Transverse colon (tissue), 4 donors: Measurements from ENCODE around the gene PPP1R10. TPM values are rescaled to one million over a fixed set of nuclear protein-coding genes. Genes with fewer than 3 reads are reported as not detected.

Source experiments
- DNase-seq: peaks from one replicate; pipeline ENCODE4 v3.0.0-alpha.2; 2019
- H3K27ac ChIP-seq, 4 donors: fragments of 200-600 bp; sonication (generic); 2 replicates each; pipeline ENCODE4 v1.5.1; 2016 to 2018; ENCODE audit warnings: inconsistent platforms in 4 of 4
- H3K27me3 ChIP-seq: fragments of 200-600 bp; sonication (generic); 2 replicates; pipeline ENCODE4 v1.5.1; 2017; ENCODE audit warnings: inconsistent platforms
- H3K36me3 ChIP-seq, 4 donors: fragments of 200-600 bp; sonication (generic); 2 replicates each; pipeline ENCODE4 v1.5.1; 2017 to 2019; ENCODE audit warnings: inconsistent platforms in 4 of 4
- H3K4me1 ChIP-seq, 4 donors: fragments of 200-600 bp; sonication (generic); 2 replicates each; pipeline ENCODE4 v1.5.1; 2017 to 2020; ENCODE audit warnings: inconsistent platforms in 4 of 4
- H3K4me3 ChIP-seq, 4 donors: fragments of 200-600 bp; sonication (generic); 1 replicate in 1 of 4; 2 replicates in 3 of 4; pipeline versions ENCODE4 v1.5.1 to v1.6.1; 2017 to 2019; ENCODE audit warnings: inconsistent platforms in 4 of 4
- H3K9me3 ChIP-seq, 2 donors: fragments of 200-600 bp; sonication (generic); 2 replicates each; pipeline ENCODE4 v1.5.1; 2017 to 2019; ENCODE audit warnings: inconsistent platforms in 2 of 2
- EP300 ChIP-seq: sonication (generic); formaldehyde crosslinking; IDR thresholded peaks from one replicate; pipeline ENCODE4 v1.6.1; 2017; ENCODE audit warnings: antibody characterized with exemption, low read depth
- POLR2A ChIP-seq: fragments of 450-650 bp; IDR thresholded peaks from one replicate; pipeline ENCODE4 v1.6.1; 2016; ENCODE audit warnings: antibody characterized with exemption, mild to moderate bottlenecking, moderate library complexity
- POLR2AphosphoS5 ChIP-seq, 3 donors: sonication (generic); formaldehyde crosslinking; IDR thresholded peaks; one replicate each; pipeline ENCODE4 v1.6.1; 2016; ENCODE audit warnings: antibody characterized with exemption in 3 of 3
- WGBS, 2 donors: methylation state at CpG; one replicate each; pipeline ENCODE4 v1.1.5; 2018; ENCODE audit warnings: low coverage in 1 of 2; 5-methylcytosine and 5-hydroxymethylcytosine counted together
- in situ Hi-C, 4 donors: fragments of 200-750 bp; cut with MboI; loops; one replicate each; pipeline versions ENCODE4 v1.15.0 to v1.15.1; 2017; ENCODE audit warnings: low sequenced_read_pairs in 3 of 4, low pct_ligation_motif_present in 1 of 4, low pct_unique_long_range_greater_than_20kb in 1 of 4
- intact Hi-C: fragments of 100-400 bp; cut with DNase I; formaldehyde crosslinking; loops from one replicate; pipeline ENCODE4 v1.15.1; 2023; ENCODE audit warnings: low total_unique reads
- total RNA-seq, 4 donors: library from RNA; depleted of rRNA; stranded (reverse); fragments of >200 nt; gene quantifications; one replicate each; pipeline ENCODE4 v1.1.0, GENCODE V29; 2016
- TF ChIP-seq, protein P1 (sequence below), 5 experiments: fragments of 200-600 bp in 3 of 5; fragments of 450-650 bp in 2 of 5; sonication (generic) in 3 of 5; IDR thresholded peaks; 1 replicate in 2 of 5; 2 replicates in 3 of 5; pipeline ENCODE4 v1.5.1; 2016 to 2017; ENCODE audit warnings: antibody characterized with exemption in 5 of 5, inconsistent platforms in 3 of 5, mild to moderate bottlenecking in 2 of 5, moderate library complexity in 1 of 5

The PPP1R10 gene
- total RNA-seq, 4 donors from 2014 or later = 35.5 to 62.5 (median 53.8) TPM

GRCh38 chr6:30647242-30648116, 30.4 kb upstream of the PPP1R10 start:
- Histone ChIP-seq H3K36me3 (peaks cover 0 to 15% (median 5%) of the 10 kb centered on the region in 4 donors), H3K4me1 (peaks cover 13 to 38% (median 25%) of the 10 kb centered on the region in 4 donors), H3K9me3 (no peaks in the 10 kb centered on the region), H3K4me3 (peak overlapping the region; percentile 56 to 93 (median 82)), H3K27me3 (no peaks in the 10 kb centered on the region), H3K27ac (peak overlapping the region; percentile 93 to 98 (median 97))
- peak; percentile 71 for TF ChIP-seq POLR2A
- TF ChIP-seq, protein P1, sequence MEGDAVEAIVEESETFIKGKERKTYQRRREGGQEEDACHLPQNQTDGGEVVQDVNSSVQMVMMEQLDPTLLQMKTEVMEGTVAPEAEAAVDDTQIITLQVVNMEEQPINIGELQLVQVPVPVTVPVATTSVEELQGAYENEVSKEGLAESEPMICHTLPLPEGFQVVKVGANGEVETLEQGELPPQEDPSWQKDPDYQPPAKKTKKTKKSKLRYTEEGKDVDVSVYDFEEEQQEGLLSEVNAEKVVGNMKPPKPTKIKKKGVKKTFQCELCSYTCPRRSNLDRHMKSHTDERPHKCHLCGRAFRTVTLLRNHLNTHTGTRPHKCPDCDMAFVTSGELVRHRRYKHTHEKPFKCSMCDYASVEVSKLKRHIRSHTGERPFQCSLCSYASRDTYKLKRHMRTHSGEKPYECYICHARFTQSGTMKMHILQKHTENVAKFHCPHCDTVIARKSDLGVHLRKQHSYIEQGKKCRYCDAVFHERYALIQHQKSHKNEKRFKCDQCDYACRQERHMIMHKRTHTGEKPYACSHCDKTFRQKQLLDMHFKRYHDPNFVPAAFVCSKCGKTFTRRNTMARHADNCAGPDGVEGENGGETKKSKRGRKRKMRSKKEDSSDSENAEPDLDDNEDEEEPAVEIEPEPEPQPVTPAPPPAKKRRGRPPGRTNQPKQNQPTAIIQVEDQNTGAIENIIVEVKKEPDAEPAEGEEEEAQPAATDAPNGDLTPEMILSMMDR (IDR thresholded peaks at IDR 0.05) = no peak
- TF ChIP-seq POLR2AphosphoS5 (IDR thresholded peaks at IDR 0.05) = peak in 2 of 3 donors; percentile 64 to 73
- in situ Hi-C loops = no loop called here
- 0% methylated on average over 3 to 40 of the region's 78 CpGs for WGBS, 2 donors
- DNase-seq = peak; percentile 81
- intact Hi-C loops = no loop called here

DNA sequence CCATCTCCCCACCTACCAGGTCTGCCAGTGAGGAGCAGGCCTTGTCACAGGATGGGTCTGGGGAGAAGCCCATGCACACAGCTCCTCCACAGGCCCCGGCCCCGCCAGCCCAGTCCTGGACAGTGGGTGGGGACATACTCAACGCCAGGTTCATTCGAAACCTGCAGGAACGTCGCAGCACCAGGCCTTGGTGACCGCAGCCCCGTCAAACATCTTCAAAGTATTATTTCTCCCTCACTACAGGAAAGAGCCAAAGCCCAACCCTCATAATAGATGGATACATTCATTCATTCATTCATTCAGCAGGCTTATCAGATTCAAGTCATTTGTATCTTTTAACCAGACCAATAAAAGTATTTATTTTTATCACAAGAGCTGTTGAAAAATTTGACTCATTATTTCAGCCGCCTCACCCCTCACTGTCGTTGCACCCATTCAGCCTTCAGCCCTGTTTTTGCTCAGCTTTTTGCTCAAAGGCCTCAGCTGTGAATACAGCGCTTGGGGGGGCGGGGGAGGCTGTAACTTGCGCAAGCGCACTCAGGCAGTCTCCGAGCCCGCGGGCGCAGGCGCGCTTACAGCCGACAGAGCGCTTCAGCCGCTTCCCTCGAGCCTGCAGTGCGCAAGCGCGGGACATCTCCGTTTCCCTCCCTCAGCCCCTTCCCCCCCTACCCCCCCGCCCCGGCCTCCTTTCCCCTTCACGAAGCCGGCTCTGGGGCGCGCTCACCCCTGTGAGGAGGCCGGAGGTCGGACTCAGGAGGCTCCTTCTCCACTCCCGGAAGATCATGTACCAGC, 29.6 kb upstream of the PPP1R10 start, which contains the start of gene C6orf136:
C6orf136 (plus strand) TSS at position 684 of the 792 bp plus-strand sequence; CDS start at position 783, 99 bp downstream.
- in situ Hi-C loops (no loop called here), intact Hi-C loops (no loop called here)
- H3K4me1 ChIP-seq = peaks cover 13 to 38% (median 25%) of the 10 kb centered on the region in 4 donors
- peak; percentile 96 for DNase-seq
- TF ChIP-seq, protein P1 (IDR thresholded peaks at IDR 0.05) = no peak
- no peak for TF ChIP-seq EP300
- no peak for TF ChIP-seq POLR2A
- no peak for TF ChIP-seq POLR2AphosphoS5 (IDR thresholded peaks at IDR 0.05)
- H3K4me3 ChIP-seq = peak within 1 kb of the TSS; percentile 56 to 93 (median 82)
- WGBS, 2 donors = 1 to 8% methylated on average over 15 to 37 of the region's 37 CpGs
- H3K9me3 ChIP-seq = no peaks in the 10 kb centered on the region
- no peaks in the 10 kb centered on the region for H3K27me3 ChIP-seq
- H3K27ac ChIP-seq = peak within 1 kb of the TSS; percentile 93 to 98 (median 97)
- peaks cover 0 to 8% (median 3%) of the 10 kb centered on the region in 4 donors for H3K36me3 ChIP-seq

- 67 to 83% methylated on average over 1 of the region's 1 CpG for WGBS, 2 donors
- peak overlapping the region in 1 of 4 donors; percentile 70 for H3K4me3 ChIP-seq
- H3K36me3 ChIP-seq = peaks cover 0 to 6% (median 0%) of the 10 kb centered on the region in 4 donors
- no peak for TF ChIP-seq EP300
- TF ChIP-seq POLR2AphosphoS5 (IDR thresholded peaks at IDR 0.05) = no peak
- TF ChIP-seq POLR2A = no peak
- TF ChIP-seq, protein P1 (IDR thresholded peaks at IDR 0.05) = no peak
- no peak for DNase-seq
- H3K27me3 ChIP-seq = no peaks in the 10 kb centered on the region
- H3K4me1 ChIP-seq = peaks cover 13 to 38% (median 25%) of the 10 kb centered on the region in 4 donors
- H3K27ac ChIP-seq = peak overlapping the region in 3 of 4 donors; percentile 93 to 98 (median 96)
- intact Hi-C loops = no loop called here
- no peaks in the 10 kb centered on the region for H3K9me3 ChIP-seq
- in situ Hi-C loops = no loop called here
Observed at GRCh38 chr6:30645989-30646388, 28.9 kb upstream of the PPP1R10 start.

GRCh38 chr6:30644769-30645168, 27.7 kb upstream of the PPP1R10 start:
- intact Hi-C loops = no loop called here
- no peak overlapping the region for H3K4me3 ChIP-seq
- peak overlapping the region in 1 of 4 donors; percentile 25 for H3K27ac ChIP-seq
- no peak for TF ChIP-seq EP300
- TF ChIP-seq, protein P1 (IDR thresholded peaks at IDR 0.05) = no peak
- no peak for TF ChIP-seq POLR2A
- TF ChIP-seq POLR2AphosphoS5 (IDR thresholded peaks at IDR 0.05) = no peak
- H3K27me3 ChIP-seq = no peaks in the 10 kb centered on the region
- peaks cover 13 to 38% (median 25%) of the 10 kb centered on the region in 4 donors for H3K4me1 ChIP-seq
- peaks cover 0 to 4% (median 0%) of the 10 kb centered on the region in 4 donors for H3K36me3 ChIP-seq
- no peaks in the 10 kb centered on the region for H3K9me3 ChIP-seq
- in situ Hi-C loops = no loop called here
- WGBS, 2 donors = 44 to 55% methylated on average over 4 to 5 of the region's 5 CpGs
- no peak for DNase-seq
